ENCODE data around the gene SMNDC1.

The SMNDC1 gene

DNA sequence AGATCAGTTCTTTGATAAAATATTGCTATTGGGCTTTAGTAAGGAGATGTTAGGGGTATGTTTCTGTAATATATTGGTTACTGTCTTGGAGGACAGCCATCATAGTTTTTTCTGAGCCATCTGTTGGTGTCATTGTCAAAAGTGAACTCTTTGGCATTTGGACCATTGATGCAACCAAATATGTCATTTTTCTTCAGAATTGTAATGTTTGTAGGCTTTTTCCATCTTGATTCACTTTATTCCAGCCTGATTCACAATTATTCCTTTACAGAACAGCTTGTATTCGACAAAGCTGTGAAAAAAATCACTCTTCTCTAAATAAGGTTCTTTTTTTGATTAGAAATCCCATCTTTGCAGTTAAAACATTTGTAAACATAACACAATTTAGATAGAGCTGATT, 37.4 kb downstream of the SMNDC1 start:
- Histone ChIP-seq H3K27ac (replicated peaks) (no peak overlapping the region), H3K27me3 (ENCODE audit: insufficient read depth, poor library complexity, severe bottlenecking) (no peaks in the 10 kb centered on the region), H3K4me3 (replicated peaks; ENCODE audit: insufficient read depth, low read length) (no peak overlapping the region)
- no peak for DNase-seq (ENCODE audit: low read depth in 1 of 2, low spot score in 1 of 2)
- TF ChIP-seq, protein P1, sequence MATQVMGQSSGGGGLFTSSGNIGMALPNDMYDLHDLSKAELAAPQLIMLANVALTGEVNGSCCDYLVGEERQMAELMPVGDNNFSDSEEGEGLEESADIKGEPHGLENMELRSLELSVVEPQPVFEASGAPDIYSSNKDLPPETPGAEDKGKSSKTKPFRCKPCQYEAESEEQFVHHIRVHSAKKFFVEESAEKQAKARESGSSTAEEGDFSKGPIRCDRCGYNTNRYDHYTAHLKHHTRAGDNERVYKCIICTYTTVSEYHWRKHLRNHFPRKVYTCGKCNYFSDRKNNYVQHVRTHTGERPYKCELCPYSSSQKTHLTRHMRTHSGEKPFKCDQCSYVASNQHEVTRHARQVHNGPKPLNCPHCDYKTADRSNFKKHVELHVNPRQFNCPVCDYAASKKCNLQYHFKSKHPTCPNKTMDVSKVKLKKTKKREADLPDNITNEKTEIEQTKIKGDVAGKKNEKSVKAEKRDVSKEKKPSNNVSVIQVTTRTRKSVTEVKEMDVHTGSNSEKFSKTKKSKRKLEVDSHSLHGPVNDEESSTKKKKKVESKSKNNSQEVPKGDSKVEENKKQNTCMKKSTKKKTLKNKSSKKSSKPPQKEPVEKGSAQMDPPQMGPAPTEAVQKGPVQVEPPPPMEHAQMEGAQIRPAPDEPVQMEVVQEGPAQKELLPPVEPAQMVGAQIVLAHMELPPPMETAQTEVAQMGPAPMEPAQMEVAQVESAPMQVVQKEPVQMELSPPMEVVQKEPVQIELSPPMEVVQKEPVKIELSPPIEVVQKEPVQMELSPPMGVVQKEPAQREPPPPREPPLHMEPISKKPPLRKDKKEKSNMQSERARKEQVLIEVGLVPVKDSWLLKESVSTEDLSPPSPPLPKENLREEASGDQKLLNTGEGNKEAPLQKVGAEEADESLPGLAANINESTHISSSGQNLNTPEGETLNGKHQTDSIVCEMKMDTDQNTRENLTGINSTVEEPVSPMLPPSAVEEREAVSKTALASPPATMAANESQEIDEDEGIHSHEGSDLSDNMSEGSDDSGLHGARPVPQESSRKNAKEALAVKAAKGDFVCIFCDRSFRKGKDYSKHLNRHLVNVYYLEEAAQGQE (IDR thresholded peaks at IDR 0.05; ENCODE audit: insufficient replicate concordance, low read depth) = no peak
- TF ChIP-seq, protein P2, sequence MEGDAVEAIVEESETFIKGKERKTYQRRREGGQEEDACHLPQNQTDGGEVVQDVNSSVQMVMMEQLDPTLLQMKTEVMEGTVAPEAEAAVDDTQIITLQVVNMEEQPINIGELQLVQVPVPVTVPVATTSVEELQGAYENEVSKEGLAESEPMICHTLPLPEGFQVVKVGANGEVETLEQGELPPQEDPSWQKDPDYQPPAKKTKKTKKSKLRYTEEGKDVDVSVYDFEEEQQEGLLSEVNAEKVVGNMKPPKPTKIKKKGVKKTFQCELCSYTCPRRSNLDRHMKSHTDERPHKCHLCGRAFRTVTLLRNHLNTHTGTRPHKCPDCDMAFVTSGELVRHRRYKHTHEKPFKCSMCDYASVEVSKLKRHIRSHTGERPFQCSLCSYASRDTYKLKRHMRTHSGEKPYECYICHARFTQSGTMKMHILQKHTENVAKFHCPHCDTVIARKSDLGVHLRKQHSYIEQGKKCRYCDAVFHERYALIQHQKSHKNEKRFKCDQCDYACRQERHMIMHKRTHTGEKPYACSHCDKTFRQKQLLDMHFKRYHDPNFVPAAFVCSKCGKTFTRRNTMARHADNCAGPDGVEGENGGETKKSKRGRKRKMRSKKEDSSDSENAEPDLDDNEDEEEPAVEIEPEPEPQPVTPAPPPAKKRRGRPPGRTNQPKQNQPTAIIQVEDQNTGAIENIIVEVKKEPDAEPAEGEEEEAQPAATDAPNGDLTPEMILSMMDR (IDR thresholded peaks at IDR 0.05; ENCODE audit: insufficient read depth, low read length) = no peak
- TF ChIP-seq POLR2AphosphoS5 (IDR thresholded peaks at IDR 0.05; ENCODE audit: low read depth) (no peak), SPI1 (IDR thresholded peaks at IDR 0.05; ENCODE audit: borderline replicate concordance, low read depth) (no peak), GABPA (IDR thresholded peaks at IDR 0.05; ENCODE audit: low read depth) (no peak)

DNA sequence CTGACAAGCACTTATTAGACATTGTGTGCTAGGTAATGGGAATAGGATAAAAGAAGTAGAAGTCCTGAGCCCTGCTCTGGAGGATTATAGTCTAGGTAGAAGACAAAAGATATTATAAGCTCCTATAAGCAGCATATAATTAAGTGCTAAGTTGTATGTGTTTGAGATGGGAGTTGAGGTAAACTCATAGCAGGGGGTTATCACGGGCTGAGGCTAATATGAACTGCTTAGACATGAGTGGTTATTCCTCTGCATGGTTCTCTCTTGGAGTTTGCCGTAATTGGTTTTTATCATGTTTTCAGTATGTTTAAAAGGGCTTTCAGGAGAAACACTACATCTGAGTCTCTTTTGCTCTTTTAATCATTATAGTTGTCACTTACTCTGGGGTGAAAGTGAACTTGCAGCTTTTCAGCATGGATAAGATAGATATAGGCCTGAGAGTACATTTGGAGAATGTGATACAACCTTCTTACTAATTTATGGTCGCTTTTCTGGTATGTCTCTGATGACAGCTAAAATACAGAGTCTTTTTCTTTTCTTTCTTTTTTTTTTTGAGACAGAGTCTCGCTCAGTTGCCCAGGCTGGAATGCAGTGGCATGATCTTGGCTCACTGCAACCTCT, 39.0 kb downstream of the SMNDC1 start:
- TF ChIP-seq SPI1 (IDR thresholded peaks at IDR 0.05; ENCODE audit: borderline replicate concordance, low read depth) = no peak
- TF ChIP-seq, protein P2 (IDR thresholded peaks at IDR 0.05; ENCODE audit: insufficient read depth, low read length) = no peak
- no peak for TF ChIP-seq GABPA (IDR thresholded peaks at IDR 0.05; ENCODE audit: low read depth)
- TF ChIP-seq POLR2AphosphoS5 (IDR thresholded peaks at IDR 0.05; ENCODE audit: low read depth) = no peak
- TF ChIP-seq, protein P1 (IDR thresholded peaks at IDR 0.05; ENCODE audit: insufficient replicate concordance, low read depth) = no peak
- no peak overlapping the region for H3K27ac ChIP-seq (replicated peaks)
- no peak overlapping the region for H3K4me3 ChIP-seq (replicated peaks; ENCODE audit: insufficient read depth, low read length)
- H3K27me3 ChIP-seq (ENCODE audit: insufficient read depth, poor library complexity, severe bottlenecking) = no peaks in the 10 kb centered on the region
- no peak for DNase-seq (ENCODE audit: low read depth in 1 of 2, low spot score in 1 of 2)

DNA sequence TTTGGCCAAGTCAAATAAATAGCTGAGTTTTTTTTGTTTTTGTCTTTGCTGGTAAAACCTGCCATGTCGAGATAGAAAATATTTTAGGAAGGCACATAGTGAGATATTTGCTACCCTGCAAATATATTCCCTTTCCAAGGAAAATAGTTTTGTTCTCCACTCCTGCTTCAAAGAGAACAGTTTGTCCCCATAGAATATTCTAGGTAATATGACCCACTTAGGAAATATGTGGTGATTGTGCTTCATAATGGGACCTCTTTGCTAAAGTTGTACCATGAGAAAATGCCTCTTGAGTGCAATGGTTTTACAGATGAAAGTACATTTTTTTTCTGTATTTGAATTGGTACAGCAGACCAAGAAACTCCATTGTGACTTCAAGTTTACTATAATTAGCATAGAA, 41.6 kb downstream of the SMNDC1 start:
- DNase-seq (ENCODE audit: low read depth in 1 of 2, low spot score in 1 of 2) = no peak
- Histone ChIP-seq H3K27me3 (ENCODE audit: insufficient read depth, poor library complexity, severe bottlenecking) (no peaks in the 10 kb centered on the region), H3K4me3 (replicated peaks; ENCODE audit: insufficient read depth, low read length) (no peak overlapping the region), H3K27ac (replicated peaks) (no peak overlapping the region)
- TF ChIP-seq, protein P1 (IDR thresholded peaks at IDR 0.05; ENCODE audit: insufficient replicate concordance, low read depth) = no peak
- TF ChIP-seq POLR2AphosphoS5 (IDR thresholded peaks at IDR 0.05; ENCODE audit: low read depth) (no peak), SPI1 (IDR thresholded peaks at IDR 0.05; ENCODE audit: borderline replicate concordance, low read depth) (no peak), GABPA (IDR thresholded peaks at IDR 0.05; ENCODE audit: low read depth) (no peak)
- TF ChIP-seq, protein P2 (IDR thresholded peaks at IDR 0.05; ENCODE audit: insufficient read depth, low read length) = no peak
